MV-4-11 (cell line): ENCODE results near the gene GNB1L.

Source experiments
- DNase-seq: peaks from one replicate; lab custom pipeline; 2025; lab: John Stamatoyannopoulos, UW

The GNB1L gene

GRCh38 chr22:19760951-19761724 is 93.5 kb downstream of the GNB1L start:
- DNase-seq: no peak

GRCh38 chr22:19760058-19760950 is 94.4 kb downstream of the GNB1L start, which contains the start of gene TBX1:
TSS of gene TBX1 (plus strand) at chr22:19760778. CDS start at chr22:19760844, 66 bp downstream.
- DNase-seq: no peak

- DNase-seq: no peak
These were observed 95.1 kb downstream of the GNB1L start for GRCh38 chr22:19759427-19760057.

GRCh38 chr22:19758896-19759426 is 95.7 kb downstream of the GNB1L start:
- DNase-seq: no peak

- no peak for DNase-seq
These were observed 96.4 kb downstream of the GNB1L start for GRCh38 chr22:19757985-19758895.

GRCh38 chr22:19757140-19757984 is 97.3 kb downstream of the GNB1L start:
- DNase-seq: peak; percentile 89

- DNase-seq: no peak
These were observed 98.2 kb downstream of the GNB1L start for GRCh38 chr22:19756288-19757128.

- DNase-seq: no peak
These were observed 98.9 kb downstream of the GNB1L start for GRCh38 chr22:19755722-19756287.

GRCh38 chr22:19755145-19755710 is 99.4 kb downstream of the GNB1L start:
- DNase-seq: no peak

GRCh38 chr22:19754701-19755144 is 100.0 kb downstream of the GNB1L start:
- DNase-seq: no peak

GRCh38 chr22:19753996-19754700 is 100.5 kb downstream of the GNB1L start:
- DNase-seq: no peak

GRCh38 chr22:19753090-19753842 is 101.4 kb downstream of the GNB1L start:
- DNase-seq: no peak

GRCh38 chr22:19751497-19752245 is 103.0 kb downstream of the GNB1L start:
- DNase-seq: no peak

GRCh38 chr22:19750507-19751490 is 103.9 kb downstream of the GNB1L start:
- DNase-seq: no peak

- no peak for DNase-seq
These were observed 104.8 kb downstream of the GNB1L start for GRCh38 chr22:19749876-19750275.
